Measurements from ENCODE around the gene PLXDC1. TPM values are rescaled to one million over a fixed set of nuclear protein-coding genes. Genes with fewer than 3 reads are reported as not detected.

Gene PLXDC1
- total RNA-seq, 4 donors from 2014 or later = 1.6 to 26.2 (median 4.3) TPM

DNA sequence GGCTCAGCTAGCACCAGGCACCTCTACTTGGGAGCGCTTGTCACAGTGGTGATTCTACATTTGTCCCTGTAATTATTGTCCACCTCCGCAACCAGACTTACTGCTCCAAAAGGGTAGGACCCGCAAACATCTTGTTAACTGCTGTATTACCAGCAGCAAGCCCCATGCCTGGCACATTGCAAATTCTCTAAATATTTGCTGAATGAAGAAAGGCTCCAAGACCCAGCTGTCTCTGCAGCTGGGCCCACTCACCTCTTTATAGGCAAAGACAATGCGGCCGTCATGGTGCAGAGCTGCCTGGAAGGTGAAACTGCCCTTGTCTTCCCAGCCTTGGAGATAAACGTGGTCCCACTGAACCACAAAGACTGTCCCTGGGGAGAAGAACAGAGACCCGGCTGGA lies 44.3 kb downstream of the PLXDC1 start:
- intact Hi-C loops (cut with DNase I; ENCODE audit: low total_unique reads) = no loop called here
- DNase-seq = no peak
- in situ Hi-C loops (cut with MboI; ENCODE audit: low pct_ligation_motif_present in 1 of 4, low pct_unique_long_range_greater_than_20kb in 1 of 4, low sequenced_read_pairs in 3 of 4) = no loop called here
- no peaks in the 10 kb centered on the region for H3K9me3 ChIP-seq
- WGBS, 2 donors (ENCODE audit: low coverage in 1 of 2) = 80 to 89% methylated on average over 1 to 7 of the region's 7 CpGs
- no peaks in the 10 kb centered on the region for H3K4me1 ChIP-seq
- no peaks in the 10 kb centered on the region for H3K27me3 ChIP-seq
- no peaks in the 10 kb centered on the region for H3K36me3 ChIP-seq
- no peak overlapping the region for H3K27ac ChIP-seq
- H3K4me3 ChIP-seq = no peak overlapping the region
- TF ChIP-seq POLR2AphosphoS5 (IDR thresholded peaks at IDR 0.05) (no peak), POLR2A (IDR thresholded peaks at IDR 0.05) (no peak), EP300 (IDR thresholded peaks at IDR 0.05; ENCODE audit: low read depth) (no peak), CTCF (IDR thresholded peaks at IDR 0.05) (no peak)

DNA sequence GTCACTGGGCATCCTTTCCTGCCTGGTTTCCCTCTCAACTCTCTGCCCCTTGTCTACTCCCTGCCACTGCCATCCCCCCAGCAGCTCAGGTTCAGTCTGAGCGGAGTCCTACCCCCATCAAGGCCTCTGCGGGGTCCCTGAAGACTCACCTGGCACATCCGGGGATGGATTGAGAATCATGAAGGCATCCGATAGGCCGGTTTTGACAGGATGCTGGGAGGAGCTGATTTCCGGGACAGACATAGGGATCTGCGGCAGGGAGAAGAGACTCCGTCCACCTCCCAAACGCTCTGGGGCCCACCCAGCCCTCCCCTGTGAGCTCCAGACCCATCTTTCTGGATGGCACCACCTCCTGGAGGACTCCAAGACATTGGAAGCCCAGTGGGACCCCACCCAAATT lies 45.7 kb downstream of the PLXDC1 start:
- in situ Hi-C loops (cut with MboI; ENCODE audit: low pct_ligation_motif_present in 1 of 4, low pct_unique_long_range_greater_than_20kb in 1 of 4, low sequenced_read_pairs in 3 of 4) = no loop called here
- 33 to 74% methylated on average over 4 to 9 of the region's 9 CpGs for WGBS, 2 donors (ENCODE audit: low coverage in 1 of 2)
- H3K27me3 ChIP-seq = no peaks in the 10 kb centered on the region
- no peaks in the 10 kb centered on the region for H3K36me3 ChIP-seq
- DNase-seq = no peak
- intact Hi-C loops (cut with DNase I; ENCODE audit: low total_unique reads) = no loop called here
- H3K27ac ChIP-seq = no peak overlapping the region
- H3K9me3 ChIP-seq = no peaks in the 10 kb centered on the region
- no peaks in the 10 kb centered on the region for H3K4me1 ChIP-seq
- TF ChIP-seq EP300 (IDR thresholded peaks at IDR 0.05; ENCODE audit: low read depth) (no peak), POLR2AphosphoS5 (IDR thresholded peaks at IDR 0.05) (no peak), POLR2A (IDR thresholded peaks at IDR 0.05) (no peak), CTCF (IDR thresholded peaks at IDR 0.05) (no peak)
- no peak overlapping the region for H3K4me3 ChIP-seq

DNA sequence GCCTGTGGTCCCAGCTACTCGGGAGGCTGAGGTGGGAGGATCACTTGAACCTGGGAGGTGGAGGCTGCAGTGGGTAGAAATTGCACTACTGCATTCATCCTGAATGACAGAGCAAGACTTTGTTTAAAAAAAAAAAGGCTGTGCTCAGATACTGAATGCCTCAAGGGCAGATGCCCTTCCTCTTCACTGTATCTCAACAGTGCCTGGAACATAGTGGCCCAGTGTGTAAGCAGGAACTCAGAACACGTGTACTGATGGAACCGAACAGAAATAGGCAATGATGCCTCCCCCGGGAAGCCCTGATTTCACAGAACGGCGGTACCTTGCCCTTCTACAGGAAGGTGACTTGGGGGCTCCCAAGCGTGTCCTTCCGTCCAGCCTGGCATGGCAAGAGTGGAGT lies 46.8 kb downstream of the PLXDC1 start:
- H3K9me3 ChIP-seq = no peaks in the 10 kb centered on the region
- no peaks in the 10 kb centered on the region for H3K27me3 ChIP-seq
- no peaks in the 10 kb centered on the region for H3K36me3 ChIP-seq
- no peak overlapping the region for H3K4me3 ChIP-seq
- no peak overlapping the region for H3K27ac ChIP-seq
- DNase-seq = no peak
- TF ChIP-seq EP300 (IDR thresholded peaks at IDR 0.05; ENCODE audit: low read depth) = no peak
- no peak for TF ChIP-seq CTCF (IDR thresholded peaks at IDR 0.05)
- TF ChIP-seq POLR2A (IDR thresholded peaks at IDR 0.05) = no peak
- no peak for TF ChIP-seq POLR2AphosphoS5 (IDR thresholded peaks at IDR 0.05)
- H3K4me1 ChIP-seq = peaks cover 0 to 5% (median 0%) of the 10 kb centered on the region in 4 donors
- in situ Hi-C loops (cut with MboI; ENCODE audit: low pct_ligation_motif_present in 1 of 4, low pct_unique_long_range_greater_than_20kb in 1 of 4, low sequenced_read_pairs in 3 of 4) (no loop called here), intact Hi-C loops (cut with DNase I; ENCODE audit: low total_unique reads) (no loop called here)
- WGBS, 2 donors (ENCODE audit: low coverage in 1 of 2) = 80 to 86% methylated on average over 1 to 8 of the region's 8 CpGs

DNA sequence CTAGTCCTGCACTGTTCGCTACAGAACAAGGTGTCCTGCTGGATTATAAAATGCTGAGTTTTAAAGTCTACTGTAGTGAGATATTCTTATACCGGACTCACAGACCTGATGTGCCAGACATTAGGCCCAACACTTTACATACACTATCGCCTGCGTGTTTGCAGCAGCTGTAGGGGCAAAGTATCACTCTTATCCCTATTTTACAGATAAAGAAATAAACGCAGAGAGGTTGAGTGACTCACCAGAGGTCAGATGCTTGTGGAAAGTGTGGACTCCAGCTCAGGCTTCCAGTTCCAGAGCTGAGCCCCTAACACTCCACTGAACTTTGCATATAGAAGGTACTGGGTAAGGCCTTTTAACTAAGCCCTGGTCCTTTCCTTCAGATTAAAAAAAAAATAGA lies 47.4 kb downstream of the PLXDC1 start:
- Histone ChIP-seq H3K36me3 (no peaks in the 10 kb centered on the region), H3K27me3 (no peaks in the 10 kb centered on the region), H3K4me1 (peaks cover 0 to 11% (median 0%) of the 10 kb centered on the region in 4 donors), H3K27ac (no peak overlapping the region), H3K9me3 (no peaks in the 10 kb centered on the region), H3K4me3 (no peak overlapping the region)
- TF ChIP-seq POLR2A (IDR thresholded peaks at IDR 0.05) (no peak), POLR2AphosphoS5 (IDR thresholded peaks at IDR 0.05) (no peak), EP300 (IDR thresholded peaks at IDR 0.05; ENCODE audit: low read depth) (no peak), CTCF (IDR thresholded peaks at IDR 0.05) (no peak)
- intact Hi-C loops (cut with DNase I; ENCODE audit: low total_unique reads) = no loop called here
- 75% methylated on average over 5 of the region's 5 CpGs; no CpG with 5 or more reads in 1 of the 2 donors for WGBS, 2 donors (ENCODE audit: low coverage in 1 of 2)
- in situ Hi-C loops (cut with MboI; ENCODE audit: low pct_ligation_motif_present in 1 of 4, low pct_unique_long_range_greater_than_20kb in 1 of 4, low sequenced_read_pairs in 3 of 4) = no loop called here
- DNase-seq = no peak
